HG03354 (cell line): ENCODE results near the gene CCDC7.
"Not testable (repeated sequence)": the region's sequence is repeated elsewhere in the genome, so short reads cannot be mapped to it uniquely, and the experiment has no call there.

ENCODE experiments used
- ATAC-seq: cut with Tn5 transposase; IDR thresholded peaks from one replicate; pipeline ENCODE4 v1.9.1; 2021; ENCODE audit warnings: mild to moderate bottlenecking; ENCODE audit not compliant: unreplicated experiment, poor library complexity, severe bottlenecking

The CCDC7 gene

DNA sequence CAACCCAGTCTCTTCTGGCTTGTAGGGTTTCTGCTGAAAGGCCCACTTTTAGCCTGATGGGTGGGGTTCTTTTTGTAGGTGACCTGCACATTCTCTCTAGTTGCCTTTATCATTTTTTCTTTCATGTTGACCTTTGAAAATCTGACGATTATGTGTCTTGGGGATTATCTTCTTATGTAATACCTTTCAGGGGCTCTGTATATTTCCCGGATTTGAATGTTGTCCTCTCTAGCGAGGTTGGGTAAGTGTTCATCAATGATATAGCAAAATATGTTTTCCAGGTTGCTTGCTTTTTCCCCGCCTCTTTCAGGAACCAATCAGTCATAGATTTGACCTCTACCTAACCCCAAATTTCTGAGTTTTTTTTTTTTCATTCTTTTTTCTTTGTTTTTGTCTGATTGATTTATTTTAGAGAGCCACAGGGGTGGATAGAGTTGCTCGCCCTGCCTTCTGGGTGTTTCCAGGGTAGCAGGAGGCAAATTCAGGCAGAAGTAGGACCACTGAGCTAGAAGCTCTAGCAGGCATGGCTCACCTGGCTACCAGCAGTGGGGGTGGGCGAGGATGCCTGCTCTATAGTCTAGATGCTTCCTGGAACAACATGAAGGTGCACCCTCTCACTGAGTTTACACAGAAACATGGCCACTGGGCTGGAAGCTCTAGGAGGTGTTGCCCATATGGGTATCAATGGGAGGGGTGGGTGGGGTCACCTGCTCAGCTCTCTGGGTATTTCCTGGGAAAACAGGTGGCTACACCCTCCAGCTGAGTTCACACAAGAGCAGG is 94.9 kb downstream of the CCDC7 start:
- ATAC-seq: no peak

DNA sequence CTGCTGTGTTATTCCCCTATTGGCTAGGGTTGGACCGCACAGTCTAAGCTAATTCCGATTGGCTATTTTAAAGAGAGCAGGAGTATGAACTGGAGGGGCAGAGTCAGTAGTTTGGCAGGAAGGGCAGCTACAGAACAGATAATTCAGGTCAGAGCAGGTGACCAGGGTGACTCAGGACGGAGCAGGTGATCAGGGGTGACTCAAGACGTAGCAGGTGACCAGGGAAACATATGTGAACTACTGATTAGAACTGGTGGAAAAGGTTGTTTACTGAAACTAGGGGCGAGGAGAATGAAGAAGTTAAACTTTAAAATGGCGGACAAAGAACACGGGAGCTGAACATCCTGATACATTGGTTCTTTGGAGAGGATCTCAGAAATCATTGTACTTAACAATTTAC is 102.3 kb downstream of the CCDC7 start:
- ATAC-seq: no peak

DNA sequence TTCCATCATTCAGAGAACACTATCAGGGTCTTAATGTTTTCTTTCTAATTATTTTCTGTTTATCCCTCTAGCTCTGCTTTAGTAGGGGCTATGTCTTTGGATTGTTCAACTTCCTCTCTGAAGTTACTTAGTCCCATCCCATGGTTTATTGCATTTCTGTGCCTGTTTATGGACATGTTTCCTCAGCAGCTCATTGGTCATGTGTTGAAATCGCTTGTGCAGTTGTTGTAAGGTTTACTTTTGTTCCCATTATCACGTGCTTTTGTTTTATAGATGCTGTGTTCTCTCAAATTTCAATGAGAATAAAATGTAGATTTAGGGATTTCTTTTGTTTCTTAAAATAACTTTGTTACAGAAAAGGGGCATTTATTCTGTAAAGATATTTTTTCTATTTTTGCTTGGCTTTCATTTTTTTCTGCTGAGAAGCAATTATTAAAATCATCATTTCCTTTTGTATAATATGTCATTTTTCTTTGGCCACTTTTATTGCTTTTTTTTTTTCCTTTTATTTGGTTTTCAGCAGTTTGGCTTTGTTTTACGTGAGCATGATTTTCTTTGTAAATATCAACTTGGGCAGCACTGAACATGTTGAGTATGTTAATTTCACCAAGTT is 110.9 kb downstream of the CCDC7 start:
- ATAC-seq: no peak

DNA sequence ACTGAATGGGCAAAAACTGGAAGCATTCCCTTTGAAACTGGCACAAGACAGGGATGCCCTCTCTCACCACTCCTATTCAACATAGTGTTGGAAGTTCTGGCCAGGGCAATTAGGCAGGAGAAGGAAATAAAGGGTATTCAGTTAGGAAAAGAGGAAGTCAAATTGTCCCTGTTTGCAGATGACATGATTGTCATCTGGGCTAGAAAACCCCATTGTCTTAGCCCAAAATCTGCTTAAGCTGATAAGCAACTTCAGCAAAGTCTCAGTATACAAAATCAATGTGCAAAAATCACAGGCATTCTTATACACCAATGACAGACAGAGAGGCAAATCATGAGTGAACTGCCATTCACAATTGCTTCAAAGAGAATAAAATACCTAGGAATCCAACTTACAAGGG is 116.8 kb downstream of the CCDC7 start:
- not testable (repeated sequence) for ATAC-seq

DNA sequence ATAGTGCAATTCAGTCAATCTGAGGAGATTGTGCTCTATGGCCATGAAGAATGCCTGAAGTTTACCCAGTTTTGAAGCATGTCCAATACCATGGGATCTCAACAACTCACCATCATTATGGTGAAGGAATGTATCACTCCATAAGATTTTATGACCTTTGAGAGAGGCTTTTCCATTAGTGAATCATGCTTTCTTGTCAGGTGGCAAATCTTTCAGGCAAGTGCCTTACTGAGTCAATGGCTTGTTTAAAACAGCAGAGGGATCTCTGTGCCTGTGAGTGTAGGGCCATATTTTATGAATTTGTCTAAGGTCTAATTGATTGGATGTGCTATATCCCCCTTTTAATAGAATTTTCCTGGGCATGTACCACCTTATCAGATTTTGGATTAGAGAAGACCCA is 131.5 kb downstream of the CCDC7 start:
- ATAC-seq: no peak

DNA sequence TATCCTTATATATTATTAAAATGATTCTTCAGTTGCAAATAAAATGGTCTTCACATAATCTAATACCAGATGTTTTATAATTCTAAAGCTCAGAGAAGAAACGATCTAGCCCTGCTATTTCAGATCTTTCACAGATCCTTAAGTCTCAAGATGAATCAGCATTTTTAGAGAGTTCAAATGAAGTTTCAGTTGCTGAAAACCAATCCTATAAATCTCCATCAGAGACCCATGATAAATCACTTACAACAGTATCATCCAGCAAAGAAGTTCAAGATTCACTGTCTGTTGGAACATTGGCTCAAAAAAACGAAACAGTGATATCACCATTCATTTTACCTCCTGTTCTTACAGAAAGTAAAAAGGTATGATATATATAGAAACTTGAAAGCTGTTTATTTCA is 137.0 kb downstream of the CCDC7 start:
- no peak for ATAC-seq

DNA sequence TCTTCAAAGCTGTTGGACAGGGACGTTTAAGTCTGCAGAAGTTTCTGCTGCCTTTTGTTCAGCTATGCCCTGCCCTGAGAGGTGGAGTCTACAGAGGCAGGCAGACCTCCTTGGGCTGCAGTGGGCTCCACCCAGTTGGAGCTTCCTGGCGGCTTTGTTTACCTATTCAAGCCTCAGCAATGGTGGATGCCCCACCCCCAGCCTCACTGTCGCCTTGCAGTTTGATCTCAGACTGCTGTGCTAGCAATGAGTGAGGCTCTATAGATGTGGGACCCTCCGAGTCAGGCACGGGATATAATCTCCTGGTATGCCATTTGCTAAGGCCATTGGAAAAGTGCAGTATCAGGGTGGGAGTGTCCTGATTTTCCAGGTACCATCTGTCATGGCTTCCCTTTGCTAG is 152.1 kb downstream of the CCDC7 start:
- ATAC-seq: not testable (repeated sequence)

DNA sequence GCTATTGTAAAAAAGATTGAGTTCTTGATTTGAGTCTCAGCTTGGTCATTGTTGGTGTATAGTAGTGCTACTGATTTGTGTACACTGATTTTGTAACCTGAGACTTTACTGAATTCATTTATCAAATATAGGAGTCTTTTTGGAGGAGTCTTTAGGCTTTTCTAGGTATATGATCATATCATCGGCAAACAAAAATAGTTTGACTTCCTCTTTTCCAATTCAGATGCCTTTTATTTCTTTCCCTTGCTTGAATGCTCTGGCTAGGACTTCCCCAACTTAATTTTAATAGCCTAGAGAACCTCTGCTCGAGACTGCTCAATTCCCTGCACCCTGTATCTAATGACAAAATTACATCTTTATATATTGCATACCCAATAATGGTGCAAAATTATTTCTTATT is 154.4 kb downstream of the CCDC7 start:
- ATAC-seq: no peak

DNA sequence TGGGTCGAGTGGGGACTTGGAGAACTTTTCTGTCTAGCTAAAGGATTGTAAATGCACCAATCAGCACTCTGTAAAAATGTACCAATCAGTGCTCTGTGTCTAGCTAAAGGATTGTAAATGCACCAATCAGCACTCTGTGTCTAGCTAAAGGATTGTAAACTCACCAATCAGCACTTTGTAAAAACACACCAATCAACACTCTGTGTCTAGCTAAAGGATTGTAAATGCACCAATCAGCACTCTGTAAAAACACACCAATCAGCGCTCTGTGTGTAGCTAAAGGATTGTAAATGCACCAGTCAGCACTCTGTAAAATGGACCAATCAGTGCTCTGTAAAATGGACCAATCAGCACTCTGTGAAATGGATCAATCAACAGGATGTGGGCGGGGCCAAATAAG is 155.6 kb downstream of the CCDC7 start:
- ATAC-seq: not testable (repeated sequence)

DNA sequence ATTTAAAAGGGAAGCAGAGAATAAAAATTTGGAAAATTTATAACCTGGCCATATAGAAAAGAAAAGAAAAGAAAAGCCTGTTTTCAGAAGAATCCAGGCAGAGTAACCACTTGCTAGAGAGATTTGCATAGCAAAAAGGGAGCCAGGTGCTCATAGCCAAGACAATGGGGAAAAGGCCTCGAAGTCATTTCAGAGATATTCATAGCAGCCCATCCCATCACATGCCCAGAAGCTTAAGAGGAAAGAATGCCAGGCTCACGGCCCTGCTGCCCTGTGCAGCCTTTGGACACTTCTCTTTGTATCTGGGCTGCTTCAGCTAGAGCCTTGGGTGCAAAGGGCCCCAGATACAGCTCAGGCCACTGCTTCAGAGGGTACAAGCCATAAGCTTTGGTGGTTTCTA is 159.8 kb downstream of the CCDC7 start:
- no peak for ATAC-seq

DNA sequence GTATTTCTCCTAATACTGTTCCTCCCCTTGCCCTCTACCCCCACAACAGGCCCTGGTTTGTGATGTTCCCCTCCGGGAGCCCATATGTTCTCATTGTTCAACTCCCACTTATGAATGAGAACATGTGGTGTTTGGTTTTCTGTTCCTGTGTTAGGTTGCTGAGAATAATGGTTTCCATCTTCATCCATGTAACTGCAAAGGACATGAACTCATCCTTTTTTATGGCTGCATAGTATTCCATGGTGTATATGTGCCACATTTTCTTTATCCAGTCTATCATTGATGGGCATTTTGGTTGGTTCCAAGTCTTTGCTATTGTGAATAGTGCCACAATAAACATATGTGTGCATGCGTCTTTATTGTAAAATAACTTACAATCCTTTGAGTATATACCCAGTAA is 164.6 kb downstream of the CCDC7 start:
- ATAC-seq: not testable (repeated sequence)

DNA sequence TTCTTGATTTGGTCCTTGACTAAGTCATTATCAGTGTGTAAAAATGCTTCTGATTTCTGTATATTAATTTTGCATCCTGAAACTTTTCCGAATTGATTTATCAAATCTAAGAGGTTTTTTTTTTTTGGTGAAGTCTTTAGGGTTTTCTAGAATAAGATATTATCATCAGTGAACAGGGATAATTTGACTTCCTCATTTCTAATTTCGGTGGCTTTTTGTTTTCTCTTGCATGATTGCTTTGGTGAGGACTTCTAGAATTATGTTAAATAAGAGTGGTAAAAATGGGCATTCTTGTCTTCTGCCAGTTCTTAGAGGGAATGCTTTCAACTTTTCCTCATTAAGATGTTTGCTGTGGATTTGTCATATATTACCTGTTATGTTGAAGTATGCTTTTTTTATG is 170.5 kb downstream of the CCDC7 start:
- no peak for ATAC-seq

DNA sequence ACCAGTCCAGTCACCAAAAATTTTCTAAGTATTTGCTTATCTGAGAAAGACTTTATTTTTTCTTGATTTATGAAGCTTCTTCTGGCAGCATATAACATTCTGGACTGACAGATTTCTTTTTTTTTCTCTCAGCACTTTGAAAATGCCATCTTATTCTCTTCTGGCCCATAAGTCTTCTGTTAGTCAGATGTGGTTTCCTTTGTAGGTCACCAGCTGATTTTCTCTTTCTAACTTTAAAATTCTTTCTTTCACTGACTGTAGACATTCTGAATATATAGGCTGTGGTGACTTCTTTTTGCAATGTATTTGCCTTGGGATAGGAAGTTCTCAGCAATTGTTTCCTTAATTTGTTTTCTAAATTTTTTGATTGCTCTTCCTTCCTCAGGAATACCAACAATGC is 172.5 kb downstream of the CCDC7 start:
- ATAC-seq: no peak

DNA sequence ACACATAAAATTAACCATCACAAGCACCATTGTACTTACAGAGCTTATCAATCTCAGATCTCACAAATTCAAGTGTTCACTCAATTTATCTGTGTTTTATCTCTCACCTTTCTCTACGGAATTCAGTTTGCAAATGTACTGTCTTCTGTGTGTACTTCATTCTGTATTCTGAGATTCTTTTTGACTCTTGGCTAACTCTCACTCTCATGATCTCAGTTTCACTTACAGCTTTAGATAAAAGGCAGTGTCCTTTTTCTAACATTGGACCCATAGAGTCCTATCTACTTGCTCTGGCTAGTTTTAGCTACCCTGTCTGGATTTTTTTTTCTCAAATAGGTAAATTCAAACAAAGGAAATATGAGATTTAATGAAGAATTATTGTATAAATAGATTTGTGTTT is 176.0 kb downstream of the CCDC7 start:
- no peak for ATAC-seq

DNA sequence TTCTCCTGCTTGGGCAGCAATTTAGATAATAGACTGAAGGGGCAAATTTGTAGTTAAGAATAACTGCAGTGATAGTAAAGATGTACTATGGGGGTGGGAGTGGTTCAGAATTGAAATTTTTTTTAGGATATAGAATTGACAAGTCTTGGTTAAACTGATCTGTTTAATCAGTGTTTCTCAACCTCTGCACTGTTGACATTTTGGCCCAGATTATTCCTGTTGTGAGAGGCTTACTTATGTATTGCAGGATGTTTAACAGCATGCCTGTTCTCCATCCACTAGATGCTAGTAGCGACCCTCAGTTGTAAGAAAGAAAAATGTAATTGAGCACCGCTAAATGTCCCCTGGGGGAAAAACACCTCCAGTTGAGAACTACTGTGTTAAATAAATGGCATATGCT is 176.5 kb downstream of the CCDC7 start:
- no peak for ATAC-seq

DNA sequence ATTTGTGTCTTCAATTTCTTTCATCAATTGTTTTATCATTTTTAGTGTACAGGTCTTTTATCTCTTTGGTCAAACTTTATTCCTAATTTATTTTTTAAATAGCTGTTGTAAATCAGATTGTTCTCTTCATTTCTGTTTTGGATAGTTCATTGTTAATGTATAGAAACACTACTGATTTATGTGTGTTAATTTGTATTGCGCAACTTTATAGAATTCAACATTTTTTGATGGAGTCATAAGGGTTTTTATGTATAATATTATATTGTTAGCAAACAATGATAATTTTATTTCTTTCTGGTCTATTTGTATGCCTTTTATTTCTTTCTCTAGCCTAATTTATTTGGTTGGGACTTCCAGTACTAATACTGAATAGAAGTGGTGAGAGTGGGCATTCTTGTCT is 181.2 kb downstream of the CCDC7 start:
- no peak for ATAC-seq

DNA sequence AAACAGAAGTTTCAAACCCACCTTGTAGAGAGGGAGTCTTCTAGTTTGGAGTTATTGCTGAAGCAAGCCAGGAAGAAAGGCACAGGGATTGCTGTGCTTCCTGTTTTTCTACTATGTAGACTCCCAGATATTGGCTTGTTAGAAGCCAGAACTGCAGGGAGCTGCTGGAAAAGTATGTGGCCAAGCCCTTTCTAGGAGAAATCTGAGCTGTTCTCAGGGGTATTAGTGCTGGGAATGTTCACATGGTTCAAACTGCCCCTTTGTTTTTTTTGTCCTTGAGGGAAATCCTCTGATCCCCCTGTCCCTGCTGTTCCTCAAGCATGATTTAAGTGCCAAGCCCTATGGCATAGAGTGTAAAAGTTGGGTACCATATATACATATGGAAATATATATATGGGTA is 184.0 kb downstream of the CCDC7 start:
- ATAC-seq: no peak

DNA sequence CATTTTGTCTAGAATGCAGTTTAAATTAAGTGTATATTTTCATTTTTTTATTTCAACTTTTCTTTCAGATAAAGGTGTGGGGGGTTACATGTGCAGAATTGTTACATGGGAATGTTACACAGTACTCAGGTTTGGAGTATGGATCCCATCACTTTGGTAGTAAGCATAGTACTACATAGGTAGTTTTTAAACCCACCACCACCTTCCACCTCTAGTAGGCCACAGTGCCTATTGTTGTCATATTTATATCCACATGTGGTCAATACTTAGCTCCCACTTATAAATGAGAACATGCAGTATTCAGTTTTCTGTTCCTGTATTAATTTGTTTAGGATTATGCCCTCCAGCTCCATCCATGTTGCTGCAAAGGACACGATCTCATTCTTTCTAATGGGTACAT is 200.6 kb downstream of the CCDC7 start:
- no peak for ATAC-seq

DNA sequence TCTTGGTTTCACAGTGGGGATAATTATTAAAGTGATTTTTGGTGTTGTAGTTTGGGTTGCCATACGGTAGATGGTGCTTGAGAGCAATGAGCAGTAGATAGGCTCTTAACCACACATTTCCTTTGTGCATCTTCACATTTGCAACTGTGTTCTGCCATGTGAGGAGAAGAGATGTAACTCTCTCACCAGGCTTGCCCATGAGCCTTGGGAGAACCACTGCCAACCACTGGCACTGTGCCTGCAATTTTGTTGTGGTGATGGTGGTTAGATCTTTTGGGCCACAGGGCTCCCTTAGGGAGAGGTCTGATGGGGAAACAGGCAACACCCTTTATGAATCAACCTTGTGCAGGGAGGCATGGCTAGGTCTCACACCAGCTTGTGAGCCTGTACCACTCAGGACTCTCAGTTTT is 204.3 kb downstream of the CCDC7 start:
- ATAC-seq: peak; percentile 66

DNA sequence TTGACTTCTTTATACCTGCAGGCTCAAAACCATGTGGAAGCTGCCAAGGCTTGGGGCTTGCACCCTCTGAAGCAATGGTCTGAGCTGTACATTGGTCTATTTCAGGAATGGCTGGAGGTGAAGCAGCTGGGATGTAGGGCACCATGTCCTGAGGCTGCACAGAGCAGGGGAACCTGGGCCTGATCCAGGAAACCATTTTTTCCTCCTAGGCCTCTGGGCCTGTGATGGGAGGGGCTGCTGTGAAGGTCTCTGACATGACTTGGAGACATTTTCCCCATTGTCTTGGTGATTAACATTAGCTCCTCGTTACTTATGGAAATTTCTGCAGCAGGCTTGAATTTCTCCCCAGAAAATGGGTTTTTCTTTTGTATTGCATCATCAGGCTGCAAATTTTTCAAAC is 211.5 kb downstream of the CCDC7 start:
- ATAC-seq: not testable (repeated sequence)

DNA sequence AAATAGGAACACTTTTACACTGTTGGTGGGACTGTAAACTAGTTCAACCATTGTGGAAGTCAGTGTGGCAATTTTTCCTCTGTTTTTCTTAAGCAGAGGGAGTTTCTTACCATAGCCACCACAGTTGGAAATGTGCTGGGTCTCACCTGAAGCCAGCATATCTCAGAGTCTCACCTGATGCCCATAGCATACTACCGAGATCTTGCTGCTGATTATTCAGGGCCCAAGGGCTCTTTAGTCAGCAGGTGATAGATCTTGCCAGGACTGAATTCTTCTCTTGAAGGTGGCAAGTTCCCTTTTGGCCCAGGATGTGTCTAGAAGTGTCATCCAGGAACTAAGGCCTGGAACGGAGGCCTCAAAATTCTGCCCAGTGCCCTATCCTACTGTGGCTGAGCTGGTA is 215.4 kb downstream of the CCDC7 start:
- no peak for ATAC-seq
